Inflammatory macrophage (primary cell): ENCODE measurements around the gene ZSCAN20.

Source experiments
- DNase-seq, 2 donors: peaks; one replicate each; pipeline ENCODE4 v3.0.0-alpha.2; 2020 to 2022

The ZSCAN20 gene

GRCh38 chr1:33537885-33538284 is 65.4 kb downstream of the ZSCAN20 start:
- DNase-seq, result no peak

- no peak for DNase-seq
These were observed 69.5 kb downstream of the ZSCAN20 start for GRCh38 chr1:33541966-33542365.
